Calu3 (cell line): ENCODE results near the gene PLEKHG5. TPM values are rescaled to one million over a fixed set of nuclear protein-coding genes. Genes with fewer than 3 reads are reported as not detected.
A peak's percentile ranks its signal among the peaks of the same experiment; 100 is the strongest.

Experiments used
- BruUV-seq: library from RNA; stranded (reverse); fragments of 400-500 nt; replicated peaks from 2 replicates; lab custom pipeline; 2021; lab: Mats Ljungman, UMichigan
- CTCF ChIA-PET: fragments of 300-600 bp; sonication (Branson Sonifier 250); formaldehyde crosslinking; loops from one replicate; lab custom pipeline; 2022; ENCODE audit warnings: antibody characterized with exemption; lab: Charles Lee
- DNase-seq: peaks from one replicate; pipeline ENCODE4 v3.0.0; 2022
- H3K27ac Mint-ChIP-seq: one replicate; pipeline ENCODE4 v1.8.0; 2022; ENCODE audit warnings: mixed read lengths; ENCODE audit not compliant: unreplicated experiment
- H3K27me3 Mint-ChIP-seq: one replicate; pipeline ENCODE4 v1.8.0; 2022; ENCODE audit warnings: mixed read lengths; ENCODE audit not compliant: unreplicated experiment
- H3K36me3 Mint-ChIP-seq: one replicate; pipeline ENCODE4 v1.8.0; 2022; ENCODE audit warnings: mild to moderate bottlenecking, moderate library complexity, mixed read lengths; ENCODE audit not compliant: insufficient read depth, unreplicated experiment
- H3K4me1 Mint-ChIP-seq: one replicate; pipeline ENCODE4 v1.8.0; 2022; ENCODE audit warnings: mild to moderate bottlenecking, low read depth, mixed read lengths; ENCODE audit not compliant: unreplicated experiment
- H3K4me3 Mint-ChIP-seq: one replicate; pipeline ENCODE4 v1.8.0; 2022; ENCODE audit warnings: mild to moderate bottlenecking, low read depth, moderate library complexity, mixed read lengths; ENCODE audit not compliant: unreplicated experiment
- H3K9me3 Mint-ChIP-seq: one replicate; pipeline ENCODE4 v1.8.0; 2022; ENCODE audit warnings: low read depth, mixed read lengths; ENCODE audit not compliant: unreplicated experiment
- CTCF ChIP-seq: fragments of 200-600 bp; IDR thresholded peaks from one replicate; pipeline ENCODE4 v1.8.0; 2022; ENCODE audit warnings: antibody characterized with exemption; ENCODE audit not compliant: unreplicated experiment
- intact Hi-C: fragments of 100-400 bp; cut with micrococcal nuclease; formaldehyde crosslinking; loops from one replicate; pipeline ENCODE4 v1.10.0; 2022; ENCODE audit not compliant: unreplicated experiment
- total RNA-seq: library from RNA; stranded (reverse); gene quantifications from 2 replicates; pipeline ENCODE4 v1.2.3, GENCODE V29; 2022

PLEKHG5 gene
- total RNA-seq, 1 experiment from 2014 or later: 5.1 TPM

GRCh38 chr1:6427441-6428390, 63.8 kb downstream of the PLEKHG5 start:
- no TSS peak for BruUV-seq
- Mint-ChIP-seq H3K36me3 (peaks cover 5% of the 10 kb centered on the region), H3K9me3 (no peaks in the 10 kb centered on the region), H3K27ac (no peak overlapping the region), H3K27me3 (peaks cover 35% of the 10 kb centered on the region), H3K4me3 (no peak overlapping the region), H3K4me1 (no peaks in the 10 kb centered on the region)
- no peak for TF ChIP-seq CTCF
- CTCF ChIA-PET: no interaction called here
- DNase-seq: peak; percentile 52
- intact Hi-C loops: no loop called here

- Mint-ChIP-seq H3K9me3 (no peaks in the 10 kb centered on the region), H3K4me1 (no peaks in the 10 kb centered on the region), H3K4me3 (no peak overlapping the region), H3K27me3 (peaks cover 43% of the 10 kb centered on the region), H3K27ac (no peak overlapping the region), H3K36me3 (peaks cover 5% of the 10 kb centered on the region)
- no TSS peak for BruUV-seq
- DNase-seq: no peak
- intact Hi-C loops: no loop called here
- TF ChIP-seq CTCF: no peak
- CTCF ChIA-PET: no interaction called here
Measured at GRCh38 chr1:6426972-6427350, 64.5 kb downstream of the PLEKHG5 start.

- Mint-ChIP-seq H3K27me3 (peaks cover 47% of the 10 kb centered on the region), H3K9me3 (no peaks in the 10 kb centered on the region), H3K27ac (no peak overlapping the region), H3K4me1 (no peaks in the 10 kb centered on the region), H3K4me3 (no peak overlapping the region), H3K36me3 (peaks cover 5% of the 10 kb centered on the region)
- BruUV-seq: no TSS peak
- TF ChIP-seq CTCF: no peak
- DNase-seq: no peak
- CTCF ChIA-PET: interaction anchor here (0.6 kb wide), 1 partner anchor 9 kb away, joined by 3 read pairs; no protein-coding TSS in a partner anchor
- intact Hi-C loops: no loop called here
Measured at GRCh38 chr1:6426277-6426971, 65.0 kb downstream of the PLEKHG5 start.

- Mint-ChIP-seq H3K36me3 (peaks cover 5% of the 10 kb centered on the region), H3K4me1 (no peaks in the 10 kb centered on the region), H3K4me3 (no peak overlapping the region), H3K27me3 (peaks cover 46% of the 10 kb centered on the region), H3K9me3 (no peaks in the 10 kb centered on the region), H3K27ac (no peak overlapping the region)
- no peak for TF ChIP-seq CTCF
- intact Hi-C loops: no loop called here
- BruUV-seq: no TSS peak
- CTCF ChIA-PET: interaction anchor here (0.6 kb wide), 1 partner anchor 9 kb away, joined by 3 read pairs; no protein-coding TSS in a partner anchor
- no peak for DNase-seq
Measured at GRCh38 chr1:6425658-6426057, 65.8 kb downstream of the PLEKHG5 start.
